Head of caudate nucleus (tissue), 42 donors: ENCODE measurements around the gene COL6A5.
"Not testable (repeated sequence)": the region's sequence is repeated elsewhere in the genome, so short reads cannot be mapped to it uniquely, and the experiment has no call there.

Source experiments
- DNase-seq, 42 donors: peaks; one replicate each; pipeline versions ENCODE4 v3.0.0 to v3.0.0-alpha.2; 2020 to 2021; ENCODE audit warnings: mixed read lengths in 7 of 42
- intact Hi-C: fragments of 100-400 bp; cut with DNase I; formaldehyde crosslinking; loops from one replicate; pipeline ENCODE4 v1.15.0; 2022

Gene COL6A5

DNA sequence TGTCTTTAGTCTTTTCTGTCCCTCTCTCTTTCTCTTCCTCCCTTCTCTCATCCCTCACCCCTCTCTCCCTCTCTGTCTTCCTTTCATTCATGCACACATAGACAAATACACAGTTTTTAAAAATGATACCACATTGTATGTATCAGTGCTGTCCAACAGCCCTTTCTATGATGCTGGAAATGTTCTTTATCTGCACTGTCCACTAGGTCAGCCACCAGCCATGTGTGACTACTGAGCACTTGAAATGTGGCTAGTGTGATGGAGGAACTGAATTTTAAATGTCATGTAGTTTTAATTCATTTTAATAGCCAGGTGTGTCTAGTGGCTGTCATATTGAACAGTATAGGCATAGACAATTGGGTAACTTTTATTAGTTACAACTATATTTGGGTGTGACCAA, 34.9 kb downstream of the COL6A5 start:
- no peak for DNase-seq
- intact Hi-C loops = no loop called here

GRCh38 chr3:130383424-130383823, 38.0 kb downstream of the COL6A5 start:
- DNase-seq = no peak
- intact Hi-C loops = no loop called here

GRCh38 chr3:130384476-130385025, 39.1 kb downstream of the COL6A5 start:
- no peak for DNase-seq

GRCh38 chr3:130386604-130387263, 41.3 kb downstream of the COL6A5 start:
- no peak for DNase-seq
- intact Hi-C loops = no loop called here

More at GRCh38 chr3:130384476-130385025, 39.1 kb downstream of the COL6A5 start:
- intact Hi-C loops = no loop called here

DNA sequence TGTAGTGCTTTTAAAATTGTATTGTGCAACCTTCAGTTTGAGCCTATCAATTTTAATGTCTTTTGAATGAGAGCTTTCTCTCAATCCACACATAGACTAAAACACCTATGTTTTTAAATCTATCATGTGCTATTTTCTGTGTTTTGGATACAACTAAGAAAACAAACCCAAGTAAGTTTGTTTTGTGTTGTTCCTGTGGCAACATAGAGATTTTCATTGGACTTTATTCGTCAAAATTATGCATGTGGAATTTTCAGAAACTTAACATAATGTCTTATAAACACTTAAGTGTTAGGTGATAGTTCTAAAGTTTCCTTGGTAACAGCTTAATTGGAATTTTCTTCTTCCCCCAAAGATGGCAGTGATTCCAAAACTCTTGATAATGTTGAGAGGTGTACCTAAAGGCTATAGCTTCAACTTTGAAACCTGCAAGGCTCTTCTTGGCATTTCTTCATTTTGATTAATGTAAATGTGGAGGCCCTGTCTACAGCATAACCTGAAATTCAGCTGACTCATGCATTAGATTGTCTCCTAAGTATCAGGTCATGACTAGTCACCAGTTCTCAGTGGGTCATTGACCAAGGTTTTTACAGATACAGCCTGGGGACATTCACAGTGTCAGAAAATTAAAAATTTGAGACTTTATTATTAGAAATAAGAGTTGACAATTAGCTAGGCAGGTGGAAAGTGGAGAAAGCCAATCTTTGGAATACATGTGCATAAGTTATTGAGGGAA, 44.4 kb downstream of the COL6A5 start:
- no peak for DNase-seq
- intact Hi-C loops = no loop called here

- no peak for DNase-seq
- intact Hi-C loops = no loop called here
Measured at GRCh38 chr3:130392266-130392665, 46.8 kb downstream of the COL6A5 start.

DNA sequence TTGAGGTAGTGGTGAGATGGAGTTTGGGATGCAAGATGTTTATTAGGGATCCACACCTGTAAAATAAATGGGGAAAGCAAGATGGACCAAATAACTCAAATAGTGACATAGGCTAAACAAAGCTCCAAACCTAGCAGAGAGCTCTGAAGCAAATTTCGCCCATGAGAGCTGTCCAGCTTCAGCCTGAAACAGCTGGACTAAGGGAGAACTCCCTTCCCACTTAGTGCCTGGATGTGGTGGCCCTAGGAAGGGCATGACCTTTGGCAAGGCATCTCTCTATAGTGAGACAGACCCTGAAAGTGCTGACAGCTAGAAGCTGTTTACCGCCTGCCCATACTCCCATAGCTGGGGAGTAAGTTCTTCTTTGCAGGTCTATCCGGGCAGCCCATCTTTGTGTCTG, 48.1 kb downstream of the COL6A5 start:
- no peak for DNase-seq
- intact Hi-C loops = no loop called here

GRCh38 chr3:130395331-130395730, 49.9 kb downstream of the COL6A5 start:
- intact Hi-C loops = no loop called here
- no peak for DNase-seq

GRCh38 chr3:130395916-130396315, 50.4 kb downstream of the COL6A5 start:
- no peak for DNase-seq
- intact Hi-C loops = no loop called here

DNA sequence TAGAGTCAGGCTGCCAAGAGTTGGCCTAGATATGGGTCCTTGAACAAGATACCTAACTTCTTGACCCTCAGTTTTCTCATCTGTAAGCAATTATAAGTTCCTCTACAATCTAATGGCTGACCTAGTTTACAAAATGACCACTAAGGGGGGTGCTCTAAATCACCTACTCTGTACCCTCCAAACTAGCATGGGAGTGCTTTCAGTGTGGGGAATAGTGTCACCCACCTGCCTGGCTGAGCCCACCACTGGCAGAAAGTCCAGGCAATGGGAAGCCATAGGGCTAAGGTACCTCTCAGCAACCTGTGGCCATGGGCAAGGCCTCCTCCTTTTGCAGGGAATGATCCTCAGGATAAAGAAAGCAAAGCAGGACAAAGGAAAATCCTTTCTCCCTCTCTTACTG, 58.9 kb downstream of the COL6A5 start:
- DNase-seq = no peak
- intact Hi-C loops = no loop called here

GRCh38 chr3:130405956-130406355, 60.5 kb downstream of the COL6A5 start:
- intact Hi-C loops = no loop called here
- no peak for DNase-seq

DNA sequence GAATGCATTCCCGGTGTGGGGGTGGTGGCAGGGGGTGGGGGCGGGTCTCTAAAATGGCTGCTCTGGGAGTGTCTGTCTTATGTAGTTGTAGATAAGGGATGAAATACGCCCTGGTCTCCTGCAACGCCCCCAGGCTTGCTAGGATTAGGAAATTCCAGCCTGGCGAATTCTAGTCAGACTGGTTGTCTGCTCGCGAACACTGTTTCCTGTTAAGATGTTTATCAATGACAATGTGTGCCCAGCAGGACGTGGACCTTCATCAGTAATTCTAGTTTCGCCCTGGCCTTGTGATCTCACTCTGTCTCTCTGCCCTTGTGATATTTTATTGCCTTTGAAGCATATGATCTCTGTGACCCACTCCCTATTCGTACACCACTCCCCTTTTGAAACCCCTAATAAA, 62.8 kb downstream of the COL6A5 start:
- intact Hi-C loops, DNase-seq: not testable (repeated sequence)

DNA sequence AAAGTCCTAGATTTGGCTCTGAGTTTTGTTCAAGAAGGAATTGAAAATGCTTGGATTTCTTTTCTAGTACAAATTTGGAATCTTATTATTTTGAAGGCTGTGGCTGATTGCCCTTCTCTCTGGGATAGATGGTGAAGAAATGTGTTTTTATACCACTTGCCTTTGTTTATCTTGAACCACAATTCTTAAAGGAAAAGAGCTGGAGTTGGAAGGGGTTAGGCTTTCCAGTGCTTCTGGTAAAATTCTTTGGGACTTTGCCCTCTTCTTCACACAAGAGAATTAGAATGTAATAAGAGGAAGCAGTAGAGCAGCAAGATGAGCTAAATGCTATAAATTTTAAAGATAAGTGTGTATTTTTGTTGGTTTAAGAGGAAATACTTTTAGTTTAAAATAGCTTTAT, 65.8 kb downstream of the COL6A5 start:
- intact Hi-C loops = no loop called here
- no peak for DNase-seq

DNA sequence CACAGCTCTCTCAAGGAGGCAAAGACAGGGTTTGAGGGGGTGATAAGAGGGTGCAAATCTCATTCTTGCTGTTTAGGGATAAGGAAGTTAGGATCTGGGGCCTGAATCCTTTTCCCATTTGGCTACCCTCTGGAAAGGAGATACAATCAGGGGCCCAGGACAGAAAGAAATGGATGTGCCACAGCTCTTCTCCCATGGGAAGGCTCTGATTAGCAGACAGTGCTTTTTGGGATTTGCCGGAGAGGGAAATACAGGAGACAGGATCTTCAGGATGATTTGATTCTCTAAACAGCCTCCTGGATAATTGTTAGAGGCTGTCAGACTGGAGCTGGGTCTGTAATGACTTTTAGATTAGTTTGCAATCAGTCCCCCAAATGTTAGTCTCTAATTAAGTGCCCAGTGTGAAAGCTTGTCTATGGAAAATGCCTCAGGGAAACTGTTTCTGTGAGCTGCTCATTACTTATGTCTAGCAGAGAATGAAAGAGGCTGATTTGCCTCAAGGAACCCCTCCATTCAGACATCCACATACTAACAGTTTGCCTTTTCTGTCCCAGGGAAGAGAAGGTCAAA, 67.6 kb downstream of the COL6A5 start:
- intact Hi-C loops = no loop called here
- no peak for DNase-seq

DNA sequence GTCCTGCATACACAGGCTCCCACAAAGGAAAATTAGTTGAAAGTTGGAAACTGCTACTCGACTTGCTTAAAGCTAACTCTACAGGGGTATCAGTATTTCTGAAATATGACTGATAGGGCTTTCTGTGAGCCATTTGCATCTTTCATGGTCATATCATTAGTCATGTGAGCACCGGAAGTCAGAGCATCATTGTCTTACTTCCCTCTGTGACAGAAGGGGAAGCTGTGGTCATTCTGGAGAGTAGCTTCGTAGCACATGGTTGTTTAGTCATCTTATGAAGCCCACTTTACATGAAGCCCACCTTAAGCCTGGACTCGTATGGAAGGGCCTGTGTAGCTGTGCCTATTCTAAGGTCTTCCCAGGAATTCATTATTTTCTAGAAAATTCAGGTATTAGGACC, 69.0 kb downstream of the COL6A5 start:
- intact Hi-C loops = no loop called here
- no peak for DNase-seq

DNA sequence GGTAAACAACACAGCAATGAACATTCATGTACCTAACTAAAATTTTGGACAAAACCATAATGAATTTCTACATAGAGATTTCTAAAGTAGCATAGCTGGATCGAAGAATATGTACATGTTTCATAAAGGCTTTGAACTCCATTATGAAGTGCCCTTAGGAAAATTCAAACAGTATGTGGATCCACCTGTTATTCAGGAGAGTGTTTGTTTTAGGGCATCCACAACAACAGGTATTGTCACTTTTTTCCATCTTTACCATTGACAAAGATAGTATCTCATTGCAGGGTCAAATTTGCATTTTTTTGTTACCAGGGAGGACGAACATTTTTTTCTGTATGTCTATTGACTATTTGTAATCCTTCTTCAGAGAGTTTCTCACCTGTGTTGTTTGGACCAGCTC, 75.0 kb downstream of the COL6A5 start:
- intact Hi-C loops = no loop called here
- DNase-seq = no peak

DNA sequence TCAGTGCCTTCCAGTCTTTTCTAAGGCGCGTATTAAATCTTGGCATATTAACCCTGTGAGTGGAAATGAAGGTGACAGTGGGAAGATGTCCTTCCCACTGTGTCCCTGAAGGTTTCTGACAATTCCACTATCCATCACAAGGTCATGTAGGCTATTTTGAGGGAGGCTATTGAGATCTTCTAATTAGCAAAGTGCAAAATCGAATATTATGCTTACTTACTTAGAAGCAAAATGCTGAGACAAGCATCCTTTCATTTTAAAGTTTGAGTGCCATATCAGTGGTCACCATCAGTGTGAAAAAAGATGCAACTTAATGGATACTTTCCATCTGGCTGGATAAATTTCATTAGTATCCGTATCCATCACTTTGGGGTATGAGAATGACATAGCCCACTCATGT, 77.6 kb downstream of the COL6A5 start:
- DNase-seq = no peak
- intact Hi-C loops = no loop called here

GRCh38 chr3:130424837-130425236, 79.4 kb downstream of the COL6A5 start:
- intact Hi-C loops = no loop called here

DNA sequence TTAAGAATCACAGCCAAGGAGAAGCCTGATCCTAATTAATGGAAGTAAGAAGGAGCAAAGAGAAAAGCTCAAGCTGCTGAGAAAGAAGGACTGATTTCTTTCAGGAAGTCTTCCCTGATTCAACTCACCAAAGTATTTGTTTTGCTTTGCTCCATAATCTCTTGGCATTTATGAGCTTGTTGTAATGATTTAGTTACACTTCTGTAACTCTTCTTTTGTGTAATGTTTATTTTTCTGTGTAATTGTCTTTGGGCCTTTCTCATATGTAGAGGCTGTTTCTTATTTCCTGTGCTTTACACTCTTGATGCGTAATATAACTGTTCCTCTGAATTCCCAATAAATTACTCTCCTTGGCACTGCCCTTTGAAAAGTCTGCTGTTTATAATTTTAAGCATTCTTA, 80.0 kb downstream of the COL6A5 start:
- DNase-seq = no peak
- intact Hi-C loops = no loop called here

More at GRCh38 chr3:130424837-130425236, 79.4 kb downstream of the COL6A5 start:
- DNase-seq = no peak

GRCh38 chr3:130426206-130426605, 80.7 kb downstream of the COL6A5 start:
- intact Hi-C loops = no loop called here
- no peak for DNase-seq
